Measurements from ENCODE around the gene TES.

The TES gene

DNA sequence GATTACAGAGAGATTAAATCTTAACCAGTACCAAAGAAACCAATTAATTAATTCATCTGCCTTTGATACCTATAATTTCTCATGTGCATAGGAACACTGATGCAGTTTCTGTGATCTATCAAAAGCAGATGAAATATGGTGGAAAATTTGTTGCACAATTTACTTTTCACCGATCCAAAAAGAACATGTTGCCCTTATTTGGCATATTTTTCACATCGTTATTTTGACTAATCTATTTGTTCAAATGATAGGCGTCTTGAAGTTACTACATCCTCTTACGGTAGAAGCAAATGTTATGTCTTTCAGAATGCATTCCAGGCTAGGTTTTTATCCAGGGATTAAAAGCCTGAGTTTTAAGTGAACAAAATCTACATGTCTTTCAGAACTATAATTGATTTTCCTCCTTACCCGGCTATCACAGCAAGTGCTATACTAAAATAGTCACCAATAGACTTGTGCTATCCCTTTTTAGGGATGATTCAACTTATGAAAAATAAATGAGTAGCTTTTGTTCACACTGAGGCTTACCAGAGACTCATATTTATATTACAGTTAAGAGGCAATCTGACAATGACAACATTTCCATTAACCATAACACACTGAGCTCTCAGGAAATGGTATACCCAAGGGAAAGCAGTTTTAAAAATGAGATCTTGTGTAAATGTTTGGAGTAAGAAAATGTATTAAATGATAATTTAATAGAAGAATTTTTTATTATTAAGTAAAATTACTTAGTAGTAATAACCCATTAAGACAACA is 16.8 kb upstream of the TES start:
- no peak for DNase-seq

DNA sequence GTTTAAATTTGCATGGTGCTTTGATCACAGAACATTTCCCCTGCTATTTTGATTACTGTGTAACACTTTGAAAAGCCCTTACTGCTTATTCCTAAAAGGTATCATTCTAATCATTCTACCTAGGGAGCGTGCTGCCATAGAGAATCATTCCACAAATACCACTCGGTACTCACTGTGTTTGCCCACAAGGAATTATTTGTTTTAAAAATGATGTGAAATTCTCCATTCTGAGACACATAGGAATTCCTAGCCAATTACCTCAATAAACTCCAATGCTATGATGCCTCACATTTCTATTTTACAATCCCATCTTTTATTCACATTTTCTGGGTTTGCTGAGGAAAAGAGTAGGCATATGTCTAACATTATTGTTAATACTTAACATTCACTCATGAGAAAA is 16.2 kb upstream of the TES start:
- DNase-seq, result no peak

DNA sequence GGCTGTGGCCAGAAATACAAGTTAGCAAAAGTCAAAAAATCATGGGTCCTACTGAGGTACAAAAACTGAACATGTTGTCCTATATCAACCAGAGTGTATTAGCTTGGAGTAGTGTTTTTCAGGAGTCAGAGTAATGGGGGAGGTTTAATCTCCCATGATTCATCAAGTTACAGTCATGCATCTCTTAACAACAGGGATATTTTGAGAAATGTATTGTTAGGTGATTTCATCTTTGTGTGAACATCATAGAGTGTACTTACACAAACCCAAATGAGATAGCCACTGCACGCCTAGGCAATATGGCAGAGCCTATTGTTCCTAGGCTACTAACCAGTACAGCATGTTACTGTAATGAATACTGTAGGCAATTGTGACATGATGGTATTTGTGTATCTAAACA is 14.9 kb upstream of the TES start:
- DNase-seq, result no peak

DNA sequence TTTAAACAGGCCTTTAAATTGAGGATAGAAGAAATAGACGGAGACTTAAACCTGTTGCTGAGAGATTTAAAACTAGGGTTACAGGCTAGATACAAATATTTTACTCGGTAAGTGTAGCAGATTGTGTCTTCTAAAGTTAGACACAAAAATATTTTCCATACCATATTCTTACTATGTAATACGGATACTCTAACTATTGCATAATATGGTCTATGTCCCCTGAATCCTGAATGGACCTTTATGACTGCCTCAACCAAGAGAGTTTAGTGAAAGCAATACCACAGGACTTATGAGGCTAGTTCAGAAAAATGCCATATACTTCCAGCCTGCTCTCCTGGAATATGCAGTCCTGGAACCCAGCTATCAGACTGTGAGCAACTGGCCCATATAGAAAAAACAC is 13.4 kb upstream of the TES start:
- no peak for DNase-seq

DNA sequence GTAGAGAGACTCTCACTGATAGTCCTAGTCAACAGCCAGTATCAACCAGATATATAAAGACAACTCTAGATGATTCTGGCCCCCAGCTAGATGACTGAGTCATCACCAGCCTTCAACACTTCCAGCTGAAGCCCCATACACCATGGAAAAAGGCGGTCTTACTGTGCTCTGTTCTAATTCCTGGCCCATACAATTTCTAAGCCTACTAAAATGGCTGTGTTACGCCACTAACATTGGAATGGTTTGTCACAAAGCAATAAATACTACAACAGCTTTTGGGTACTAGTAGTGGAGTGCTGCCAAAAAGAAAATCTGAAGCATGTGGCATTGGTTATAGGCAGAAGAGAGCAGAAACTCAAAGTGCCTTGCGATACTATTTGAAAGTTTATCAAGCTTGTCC is 13.0 kb upstream of the TES start:
- DNase-seq, result no peak

DNA sequence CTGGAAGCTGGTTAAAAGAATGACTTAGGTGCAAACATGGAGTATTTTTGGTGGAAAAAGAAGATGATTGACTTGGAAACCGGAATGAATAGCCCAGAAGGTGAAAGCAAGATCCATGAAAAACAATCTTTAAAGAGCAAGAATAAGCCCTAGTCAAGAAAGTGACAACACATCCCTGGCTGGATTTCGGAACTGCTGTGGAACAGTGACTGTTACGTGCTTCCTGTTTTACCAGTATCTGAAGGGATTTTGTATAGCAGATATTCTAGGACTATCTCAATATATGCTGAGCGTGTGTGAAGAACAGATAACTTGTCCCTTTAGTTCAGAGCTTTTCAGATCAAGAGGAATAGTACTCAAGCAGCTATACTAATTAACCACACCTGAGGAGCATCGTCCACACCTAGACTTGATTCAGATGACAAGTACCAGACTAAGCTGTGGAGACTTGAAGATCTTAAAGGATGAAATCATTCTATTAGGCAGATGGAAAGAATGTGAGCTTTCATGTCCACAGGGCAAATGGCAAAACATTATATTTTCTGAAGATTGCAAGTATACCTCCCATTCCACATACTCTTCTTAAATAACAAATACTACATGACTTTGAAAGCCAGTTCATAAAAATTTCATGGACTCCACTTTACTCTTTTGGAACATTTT is 11.5 kb upstream of the TES start:
- DNase-seq, result no peak

DNA sequence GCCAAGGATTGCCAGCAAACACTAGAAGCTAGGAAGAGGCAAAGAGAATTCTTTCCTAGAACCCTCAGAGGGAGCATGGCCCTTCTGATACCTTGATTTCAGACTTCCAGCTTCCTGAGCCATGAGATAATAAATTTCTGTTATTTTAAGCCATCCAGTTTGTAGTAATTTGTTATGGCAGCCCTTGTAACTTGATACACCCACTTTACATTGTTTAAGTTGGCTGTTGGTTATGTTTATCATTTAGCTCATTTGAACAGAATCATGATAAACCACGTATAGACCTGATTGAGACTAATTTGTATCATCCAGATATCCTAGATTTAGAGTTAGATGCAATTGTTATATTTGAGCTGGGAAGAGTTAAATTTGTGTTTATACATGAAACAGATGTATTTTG is 9.4 kb upstream of the TES start:
- no peak for DNase-seq

DNA sequence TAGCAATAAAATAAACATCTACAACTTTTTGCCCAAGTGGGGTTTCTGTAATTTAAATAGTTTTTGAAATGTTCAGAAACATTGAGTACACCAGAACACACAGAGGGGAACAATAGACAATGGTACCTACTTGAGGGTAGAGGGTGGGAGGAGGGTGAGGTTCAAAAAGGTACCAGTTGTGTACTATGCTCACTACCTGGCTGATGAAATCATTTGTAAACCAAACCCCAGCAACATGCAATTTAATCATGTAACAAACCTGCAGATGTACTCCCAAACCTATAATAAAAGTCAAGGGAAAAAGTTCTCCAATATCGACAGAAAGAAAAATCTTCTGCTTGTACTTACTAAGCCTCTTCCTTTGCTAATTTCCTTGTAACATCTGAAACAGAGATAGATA is 4.2 kb upstream of the TES start:
- no peak for DNase-seq

DNA sequence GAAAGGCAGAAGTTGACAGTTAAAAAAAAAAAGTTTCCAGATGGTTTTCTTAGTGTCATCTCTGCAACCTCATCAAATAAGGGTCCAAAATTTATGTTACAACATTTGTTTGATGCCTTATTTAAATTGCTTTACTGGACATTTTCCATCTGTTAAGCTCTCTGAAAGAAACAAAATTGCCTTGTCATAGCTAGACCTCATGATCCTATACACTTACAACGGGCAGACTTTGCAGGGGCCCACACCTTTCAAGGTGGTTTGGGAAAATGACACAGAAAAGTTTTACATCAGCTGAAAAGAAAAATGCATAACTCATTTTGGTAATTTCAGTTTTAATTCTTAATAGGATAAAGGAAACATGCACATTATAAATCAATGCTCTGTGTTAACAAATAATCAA is 1.4 kb upstream of the TES start:
- no peak for DNase-seq

DNA sequence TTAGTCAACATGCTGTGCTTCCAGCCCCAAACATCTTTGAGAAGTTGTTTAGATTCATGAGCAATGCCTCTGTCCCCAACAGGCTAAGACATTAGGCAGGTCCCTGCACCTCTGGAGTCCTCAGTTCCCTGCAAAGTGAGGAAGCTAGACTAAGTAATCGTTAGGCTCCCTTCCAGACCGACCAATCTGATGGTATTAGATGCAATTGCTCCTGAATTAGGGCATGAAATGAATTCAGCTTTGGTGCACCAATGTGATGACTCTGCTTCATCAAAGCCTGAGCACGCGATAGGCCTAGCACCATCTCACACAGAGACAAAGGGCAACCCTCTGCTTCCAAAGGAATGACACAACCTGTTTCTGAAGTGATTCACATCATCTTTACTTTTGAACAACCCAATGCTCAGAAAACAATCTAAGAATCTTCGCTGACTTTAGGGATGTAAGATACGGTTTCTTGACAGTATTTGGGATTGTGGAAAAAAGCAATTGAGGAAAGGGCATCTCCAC is 723 bp upstream of the TES start:
- DNase-seq, result no peak

DNA sequence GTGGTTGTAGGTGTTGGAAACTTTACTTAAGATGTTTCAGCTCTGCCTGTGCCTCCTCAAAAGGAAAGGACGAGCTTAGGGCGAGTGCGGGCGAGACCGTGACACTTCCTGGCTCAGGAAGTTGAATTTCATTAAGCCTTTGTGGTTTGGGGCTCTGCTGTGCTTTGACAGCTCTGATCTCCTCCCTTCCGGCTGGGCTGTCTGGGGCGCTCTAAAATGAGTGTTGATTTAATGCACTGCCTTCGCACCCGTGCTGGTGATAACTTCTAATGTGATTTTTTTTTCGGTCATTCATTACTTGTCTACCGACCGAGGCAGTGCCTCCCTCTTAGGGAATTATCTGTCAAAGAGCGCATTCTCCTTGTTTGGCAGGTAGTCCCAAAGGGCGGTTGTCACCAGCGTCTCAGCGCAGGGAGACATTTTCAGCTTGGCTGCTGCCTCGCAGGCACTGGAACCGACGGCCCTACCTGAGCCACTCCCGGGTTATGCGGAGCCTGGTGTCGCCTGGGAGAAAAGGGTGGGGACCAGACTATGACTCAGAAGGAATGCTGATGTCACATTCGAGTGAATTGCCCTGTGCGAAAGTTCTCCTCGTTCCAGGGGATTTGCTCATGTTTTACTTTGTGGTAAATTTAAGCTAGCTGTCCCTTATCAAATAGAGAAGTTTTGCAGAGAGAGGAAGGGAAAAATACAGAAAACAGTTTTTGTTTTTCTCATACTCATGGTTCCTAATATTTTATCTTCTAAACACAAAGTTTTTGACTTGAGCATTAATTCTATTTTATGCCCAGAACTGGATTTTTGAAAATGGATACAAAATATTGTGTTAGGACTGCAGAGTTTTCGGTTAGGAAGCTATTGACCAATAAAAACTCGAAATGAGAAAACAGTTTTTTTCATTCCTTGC is 920 bp downstream of the TES start:
- no peak for DNase-seq

DNA sequence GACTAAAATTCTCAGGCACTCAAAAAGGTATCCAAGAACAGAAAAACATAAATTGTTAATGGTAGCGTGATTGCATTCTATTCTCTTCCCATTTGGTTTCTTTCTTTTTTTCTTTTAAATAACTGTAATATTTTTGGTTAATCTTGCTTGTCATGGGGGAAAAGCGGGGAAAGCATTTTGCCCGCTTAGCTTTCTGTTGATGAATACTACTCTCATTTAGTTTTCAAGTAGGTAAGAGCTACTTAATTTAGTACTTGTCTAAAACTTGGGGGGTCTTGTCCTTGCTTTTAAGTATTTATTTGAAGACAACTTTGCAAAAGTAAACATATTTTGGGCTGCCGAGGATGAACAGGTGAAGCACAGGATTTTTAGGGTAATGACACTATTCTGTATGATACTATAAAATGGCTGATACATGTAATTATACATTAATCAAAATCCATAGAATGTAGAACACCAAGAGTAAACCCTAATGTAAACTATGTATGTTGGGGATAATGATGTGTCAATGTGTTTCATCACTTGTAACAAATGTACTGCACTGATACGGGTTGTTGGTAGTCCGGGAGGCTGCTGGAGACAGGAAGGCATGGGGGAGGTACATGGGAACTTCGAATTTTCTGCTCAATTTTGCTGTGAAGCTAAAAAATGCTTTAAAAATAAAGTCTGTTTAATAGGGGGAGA is 1.7 kb downstream of the TES start:
- DNase-seq, result no peak

DNA sequence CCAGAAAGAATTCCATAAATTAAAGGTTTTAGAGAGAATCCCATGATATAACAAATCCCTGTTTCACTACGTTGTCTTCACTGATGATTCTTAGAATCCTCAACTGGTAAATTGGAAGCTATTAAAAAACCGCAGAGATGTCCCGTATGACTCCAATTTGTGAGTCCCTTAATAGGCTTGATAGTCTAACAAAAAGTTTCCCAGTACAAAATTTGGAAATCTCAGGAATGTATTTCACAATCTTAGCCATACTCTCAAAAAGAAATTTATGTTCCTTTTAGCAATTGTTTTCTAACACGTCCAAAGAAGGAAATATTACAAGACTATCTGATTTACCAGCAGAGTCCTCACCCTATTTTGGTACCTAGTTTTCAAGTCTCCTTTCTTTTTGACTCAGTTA is 2.5 kb downstream of the TES start:
- no peak for DNase-seq

DNA sequence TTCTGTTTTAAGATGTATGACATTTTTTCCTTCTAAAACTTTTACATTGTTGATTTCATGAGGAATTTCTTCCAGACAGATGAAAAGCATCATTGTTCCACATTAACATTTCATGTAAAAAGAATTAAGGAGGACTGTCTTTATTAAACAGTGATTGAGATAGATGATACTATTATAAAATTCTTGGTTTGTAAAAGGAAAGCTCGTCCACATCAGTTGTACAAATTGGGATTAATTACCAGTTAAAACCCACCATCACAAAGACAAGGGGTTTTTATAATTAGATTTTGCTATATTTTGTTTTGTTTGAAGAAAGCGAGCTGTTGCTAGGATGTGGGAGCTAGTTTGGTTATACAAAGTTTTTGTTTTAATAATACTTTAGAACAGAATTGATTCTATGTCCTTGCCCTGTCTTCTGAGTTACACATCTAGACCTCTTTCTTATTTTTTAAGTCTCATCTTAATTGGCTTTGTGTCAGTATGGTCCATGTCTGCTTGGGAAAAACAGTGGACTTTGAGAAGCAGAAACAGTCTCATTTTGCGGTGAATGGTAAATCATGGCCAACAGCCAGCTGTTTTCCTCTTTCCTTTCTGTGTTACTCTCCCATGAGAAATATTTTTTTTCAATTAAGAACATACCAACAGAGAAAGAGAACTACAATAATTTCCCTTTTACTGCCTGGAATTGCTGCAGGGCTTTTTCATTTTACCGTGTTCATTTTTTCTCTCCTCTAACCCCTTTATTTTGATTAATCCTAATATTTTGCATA is 3.2 kb downstream of the TES start:
- no peak for DNase-seq

DNA sequence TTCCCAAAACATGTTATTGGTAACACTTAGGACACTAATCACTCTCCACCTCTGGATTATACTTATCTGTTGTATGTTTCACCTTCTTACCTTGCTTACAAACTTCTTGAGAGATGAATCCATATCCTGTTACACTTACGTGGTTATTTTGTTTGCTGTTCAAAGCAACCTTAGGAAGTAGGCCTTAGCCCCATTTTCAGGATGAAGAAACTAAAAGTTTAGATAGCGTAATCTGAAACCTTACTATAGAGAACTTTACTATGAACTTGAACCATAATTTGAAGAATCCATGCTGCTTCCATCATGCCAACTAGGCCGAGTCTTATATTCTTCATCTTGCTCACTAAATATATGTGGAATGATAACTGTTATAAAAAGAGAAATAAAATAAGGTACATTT is 4.6 kb downstream of the TES start:
- DNase-seq, result no peak

DNA sequence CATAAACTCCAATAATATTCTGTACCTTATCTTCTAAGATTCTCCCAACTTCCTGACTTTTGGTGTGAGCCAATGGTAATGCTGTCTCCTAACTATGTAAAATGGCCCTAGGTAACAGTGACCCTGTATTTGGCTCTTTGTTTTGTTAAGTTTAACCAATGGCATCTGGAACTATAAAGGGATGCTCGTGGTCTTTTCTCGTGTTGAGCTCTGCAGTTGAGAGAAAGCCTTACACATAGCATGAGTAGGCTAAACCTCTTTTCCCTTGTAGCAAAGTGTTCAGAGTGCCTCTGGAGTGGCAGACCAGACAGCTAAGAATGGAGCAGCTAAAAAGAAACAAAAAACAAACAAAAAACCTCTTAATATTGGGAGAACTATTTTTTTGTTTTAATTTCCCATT is 5.2 kb downstream of the TES start:
- DNase-seq, result no peak

DNA sequence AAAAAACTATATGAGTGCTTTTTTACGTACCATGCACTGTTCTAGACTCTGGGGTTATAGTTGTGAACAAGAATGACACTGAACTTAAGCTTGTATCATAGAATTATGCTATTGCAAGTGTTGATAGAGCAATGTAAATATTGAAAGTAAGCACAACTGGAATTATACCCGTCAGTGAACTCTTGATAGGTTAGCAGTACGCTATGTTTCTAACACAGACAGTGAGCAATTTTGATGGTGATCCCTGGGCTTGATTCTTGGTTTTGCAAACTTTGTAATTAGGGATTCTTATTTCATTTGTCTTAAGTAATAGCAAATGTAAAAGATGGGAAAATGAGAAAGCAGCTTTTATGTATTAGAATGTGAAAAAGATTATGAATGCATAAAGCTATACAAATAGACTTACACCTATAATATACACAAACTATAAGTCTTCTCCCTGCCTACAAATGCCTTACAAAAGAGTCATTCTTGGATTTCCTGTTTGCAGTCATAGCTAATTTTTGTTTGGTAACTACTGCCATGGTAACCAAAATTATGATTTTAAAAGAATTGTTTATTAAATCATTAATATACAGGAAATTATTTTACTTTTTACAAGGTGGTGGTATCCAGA is 6.7 kb downstream of the TES start:
- DNase-seq, result no peak

DNA sequence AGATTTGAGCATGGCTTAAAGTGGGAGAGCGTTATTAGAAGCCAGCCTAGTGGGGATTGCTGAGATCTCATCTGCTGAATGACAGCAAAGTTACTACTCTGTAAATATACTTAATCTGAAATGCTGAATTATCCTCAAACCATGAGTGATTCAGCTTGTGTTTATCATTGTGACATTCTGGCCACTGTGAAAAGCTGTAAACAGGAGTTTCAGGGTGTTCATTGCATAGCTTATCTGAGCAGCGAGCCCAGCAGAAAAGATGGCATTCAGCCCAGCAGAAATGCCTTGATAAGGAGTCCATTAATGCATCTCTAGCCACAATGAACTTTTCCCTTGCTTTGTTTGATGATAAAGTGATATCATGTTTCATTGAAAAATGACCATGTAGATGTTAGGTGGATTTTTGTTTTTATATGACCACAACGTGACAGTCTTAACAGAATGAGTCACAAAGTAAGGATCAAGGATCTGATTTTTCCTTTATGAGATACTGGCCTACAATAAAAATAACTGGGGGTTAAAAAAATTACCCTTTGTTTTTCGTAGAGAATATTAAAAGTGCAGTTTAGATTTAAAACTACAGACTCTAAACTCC is 7.8 kb downstream of the TES start:
- no peak for DNase-seq

DNA sequence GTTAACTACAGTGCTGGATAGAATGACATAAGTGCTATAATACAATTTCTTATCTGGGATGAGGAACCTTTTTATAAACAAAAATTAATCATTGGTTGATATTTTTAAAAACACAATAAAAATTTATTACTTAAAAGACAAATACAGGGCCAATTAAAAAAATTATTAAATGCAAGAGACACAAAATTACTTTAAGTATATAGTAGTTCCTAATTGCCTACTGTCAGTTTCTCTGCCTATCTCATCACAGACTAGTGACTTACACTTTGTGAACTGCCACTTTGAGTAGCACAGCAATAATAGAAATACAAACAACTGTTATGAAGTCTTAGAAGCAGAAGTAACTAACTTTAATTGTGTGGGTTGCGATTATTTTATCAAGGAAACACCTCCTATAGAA is 8.4 kb downstream of the TES start:
- DNase-seq, result no peak

DNA sequence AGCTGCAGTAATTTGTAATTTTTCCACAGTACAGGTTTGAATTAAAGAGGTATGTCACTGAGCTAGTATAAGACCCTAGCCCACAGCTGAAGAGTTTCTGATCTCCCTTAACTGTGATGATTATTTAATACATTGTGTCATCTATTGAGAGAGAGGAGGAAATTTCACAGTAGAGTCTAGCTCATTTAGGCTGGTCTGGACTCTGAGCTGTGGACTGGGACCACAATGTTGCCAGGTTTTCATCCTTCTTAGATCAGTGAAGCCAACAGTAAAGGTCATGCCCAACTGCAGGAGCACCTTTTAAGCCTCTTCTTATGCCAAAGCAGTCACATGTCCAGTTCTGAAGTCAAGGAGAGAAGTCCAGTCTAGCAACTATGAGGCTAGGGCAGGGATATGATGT is 8.9 kb downstream of the TES start:
- DNase-seq, result no peak

Data from amygdala (tissue), 56 donors.